Pancreas (tissue), 10 donors: ENCODE results near the gene ASTN2. TPM values are rescaled to one million over a fixed set of nuclear protein-coding genes. Genes with fewer than 3 reads are reported as not detected.

Source experiments
- ATAC-seq, 4 donors: fragments of 200-7000 bp; cut with Tn5 transposase; one replicate each; pipeline versions ENCODE4 v1.8.0 to v1.9.1; 2020; ENCODE audit warnings: mild to moderate bottlenecking in 4 of 4, moderate library complexity in 4 of 4
- DNase-seq, 6 donors: peaks; one replicate each; pipeline ENCODE4 v3.0.0-alpha.2; 2020
- FAIRE-seq: peaks from 2 replicates; lab custom pipeline; 2012; peaks lifted over from hg19 to GRCh38; lab: Jason Lieb, UNC
- H3K27ac ChIP-seq, 4 donors: fragments of 200-600 bp; sonication (generic); 1 replicate in 3 of 4; 2 replicates in 1 of 4; pipeline versions ENCODE4 v1.5.0 to v1.8.0; 2020
- H3K27me3 ChIP-seq, 4 donors: fragments of 200-600 bp; one replicate each; pipeline ENCODE4 v1.8.0; 2021
- H3K36me3 ChIP-seq, 3 donors: fragments of 200-600 bp; sonication (generic) in 1 of 3; one replicate each; pipeline versions ENCODE4 v1.5.0 to v1.8.0; 2020 to 2021
- H3K4me1 ChIP-seq, 3 donors: fragments of 200-600 bp; one replicate each; pipeline ENCODE4 v1.8.0; 2021
- H3K4me3 ChIP-seq, 4 donors: fragments of 200-600 bp; sonication (generic) in 2 of 4; one replicate each; pipeline versions ENCODE4 v1.5.0 to v1.8.0; 2020 to 2021
- H3K9me3 ChIP-seq, 4 donors: fragments of 200-600 bp; one replicate each; pipeline ENCODE4 v1.8.0; 2021
- CTCF ChIP-seq, 4 donors: fragments of 200-600 bp; sonication (generic) in 3 of 4; IDR thresholded peaks; one replicate each; pipeline versions ENCODE4 v1.5.0 to v1.8.0; 2021; ENCODE audit warnings: antibody characterized with exemption in 4 of 4
- WGBS, 2 donors: extraction: QIAGEN DNeasy Blood & Tissue Kit; methylation state at CpG; one replicate each; pipeline ENCODE4 v1.1.7; 2013; 5-methylcytosine and 5-hydroxymethylcytosine counted together
- intact Hi-C, 3 donors: fragments of 100-400 bp; cut with DNase I; formaldehyde crosslinking; loops; one replicate each; pipeline versions ENCODE4 v1.11.1 to v1.14.2; 2022
- polyA plus RNA-seq, 2 donors: library from polyadenylated mRNA; stranded (reverse); fragments of 200-250 nt; gene quantifications; one replicate each; pipeline ENCODE4 v1.2.3, GENCODE V29; 2013
- total RNA-seq, 6 donors: library from RNA; stranded (reverse); fragmentation: NEBNext Ultra II Directional in 4 of 6; extraction: Animal tissue kit (Norgen Biotek cat#: 25700) in 4 of 6; gene quantifications; one replicate each; pipeline versions ENCODE4 v1.2.1 to v1.2.4, GENCODE V29; 2021 to 2023
- donor health status: healthy with polysubstance abuse.
- donor health status: DM: no; HTN: no; CAD: no; lungs with moderate emphysema.
- donor health status: DM: no; HTN: no; CAD: no.
- donor health status: control.
- donor health status: control.
- donor health status: Bipolar disorder and iron deficiency.
- donor health status: DM: yes; HTN: yes; CAD: no.
- donor health status: DM: no; HTN: no; CAD: no.
- donor health status: DM: no; HTN: no; CAD: no.
- donor health status: DM: yes; HTN: yes; CAD: no.

ASTN2 gene
- total and polyA plus RNA-seq, 8 donors, result 1.3 to 11.9 (median 6.7) TPM

DNA sequence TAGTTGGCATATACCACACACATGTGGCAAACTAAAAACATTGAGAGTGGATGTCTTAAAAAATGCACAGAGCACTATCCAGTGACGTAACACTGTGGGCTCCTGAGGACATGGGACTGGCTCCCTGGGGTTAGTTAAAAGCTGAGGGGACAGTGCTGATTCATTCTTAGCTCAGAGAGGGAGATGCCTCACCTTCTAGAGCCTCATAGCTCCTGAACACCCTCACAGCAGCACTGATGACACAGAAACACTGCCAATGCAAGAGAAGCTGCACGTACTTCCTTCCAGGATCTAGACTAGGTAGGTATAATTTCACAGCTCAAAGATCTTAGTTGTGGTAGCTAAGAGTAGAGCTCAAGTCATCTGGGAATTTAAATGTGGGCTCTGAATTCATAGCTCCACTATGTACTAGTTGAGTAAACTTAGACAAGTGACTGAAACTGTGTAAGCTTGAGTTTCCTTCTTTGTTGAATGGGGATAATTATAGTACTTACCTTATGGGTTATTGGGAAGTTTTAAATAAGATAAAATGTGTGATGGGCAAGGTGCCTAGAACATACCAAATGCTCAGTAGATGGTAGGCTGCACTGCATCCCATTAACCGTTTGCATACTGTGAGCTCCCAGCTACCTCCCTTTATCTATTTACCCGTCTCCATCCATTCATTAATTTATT lies 279.9 kb downstream of the ASTN2 start:
- WGBS, 2 donors, result 86 to 91% methylated on average over 4 of the region's 4 CpGs

DNA sequence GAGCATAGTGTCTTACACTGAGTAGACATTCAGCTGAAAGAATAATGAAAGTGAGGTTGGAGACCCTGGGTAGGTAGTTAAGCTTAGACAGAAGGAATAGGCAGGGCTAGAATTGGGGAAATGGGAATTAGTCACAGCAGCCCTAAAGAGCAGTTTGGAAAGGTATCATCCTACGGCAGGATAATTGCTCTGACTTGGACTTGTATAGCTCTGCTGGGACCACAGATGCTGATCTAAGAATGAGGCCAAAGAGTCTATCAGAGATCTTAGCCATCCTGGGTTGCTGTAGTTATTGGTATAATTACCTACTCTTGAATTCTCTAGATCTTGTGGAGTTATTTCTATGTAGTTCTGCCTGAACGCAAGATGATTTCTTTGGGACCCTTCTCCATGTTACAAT lies 288.0 kb downstream of the ASTN2 start:
- no peaks in the 10 kb centered on the region for H3K4me1 ChIP-seq
- no peak overlapping the region for H3K27ac ChIP-seq
- H3K27me3 ChIP-seq, result no peaks in the 10 kb centered on the region
- intact Hi-C loops, result no loop called here
- no peak overlapping the region for H3K4me3 ChIP-seq
- DNase-seq, result no peak
- WGBS, 2 donors, result 84 to 94% methylated on average over 2 of the region's 2 CpGs
- H3K36me3 ChIP-seq, result no peaks in the 10 kb centered on the region
- no peak for TF ChIP-seq CTCF (IDR thresholded peaks at IDR 0.05)
- FAIRE-seq, result no peak
- ATAC-seq, result no peak
- no peaks in the 10 kb centered on the region for H3K9me3 ChIP-seq

More for the DNA sequence above, 279.9 kb downstream of the ASTN2 start:
- Histone ChIP-seq H3K27me3 (no peaks in the 10 kb centered on the region), H3K9me3 (no peaks in the 10 kb centered on the region), H3K27ac (no peak overlapping the region), H3K4me1 (no peaks in the 10 kb centered on the region), H3K4me3 (no peak overlapping the region), H3K36me3 (no peaks in the 10 kb centered on the region)
- ATAC-seq (no peak), FAIRE-seq (no peak), DNase-seq (no peak)
- intact Hi-C loops, result no loop called here
- TF ChIP-seq CTCF (IDR thresholded peaks at IDR 0.05), result no peak

DNA sequence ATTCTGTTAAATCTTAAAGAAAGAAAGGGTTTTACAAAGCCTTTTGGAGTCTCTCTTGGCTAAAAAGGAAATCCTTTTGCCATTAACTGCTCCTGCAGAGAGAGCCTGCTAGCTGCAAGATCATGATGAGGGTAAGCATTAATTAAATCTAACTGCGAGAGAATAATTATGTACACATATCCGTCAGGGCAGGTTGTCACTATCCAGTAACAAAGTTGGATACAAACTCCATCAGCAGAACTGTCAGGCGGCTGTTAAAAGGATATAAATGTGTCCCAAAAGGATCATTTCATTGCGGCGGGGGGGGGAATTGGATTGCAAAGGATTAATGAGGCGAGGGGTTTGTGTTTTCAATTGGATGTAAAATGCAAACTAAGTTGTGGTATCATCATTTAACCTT lies 289.3 kb downstream of the ASTN2 start:
- Histone ChIP-seq H3K27ac (no peak overlapping the region), H3K27me3 (no peaks in the 10 kb centered on the region), H3K36me3 (no peaks in the 10 kb centered on the region), H3K4me1 (no peaks in the 10 kb centered on the region), H3K4me3 (no peak overlapping the region), H3K9me3 (no peaks in the 10 kb centered on the region)
- TF ChIP-seq CTCF (IDR thresholded peaks at IDR 0.05), result no peak
- DNase-seq (no peak), FAIRE-seq (no peak), ATAC-seq (no peak)
- WGBS, 2 donors, result 55 to 67% methylated on average over 6 of the region's 6 CpGs
- intact Hi-C loops, result no loop called here

DNA sequence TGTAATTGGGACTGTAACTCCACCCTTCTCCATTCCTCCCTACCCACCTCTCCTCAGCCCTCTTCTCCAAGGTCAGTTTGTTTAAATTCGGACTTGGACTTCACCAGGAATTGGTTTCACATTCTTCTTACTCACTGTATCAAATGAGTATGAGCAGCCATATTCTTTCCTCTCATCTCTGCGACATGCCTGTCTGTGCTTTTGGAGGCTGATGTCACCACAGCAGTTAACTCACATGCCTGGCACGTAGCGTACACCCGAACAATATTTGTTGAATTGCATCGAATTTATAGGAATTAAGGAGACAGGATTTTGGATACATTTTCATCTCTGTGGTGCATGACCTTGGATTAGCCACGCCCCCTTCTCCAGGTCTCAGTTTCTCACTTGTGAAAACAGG lies 291.1 kb downstream of the ASTN2 start:
- intact Hi-C loops, result no loop called here
- no peak overlapping the region for H3K4me3 ChIP-seq
- H3K27me3 ChIP-seq, result no peaks in the 10 kb centered on the region
- no peaks in the 10 kb centered on the region for H3K36me3 ChIP-seq
- WGBS, 2 donors, result 74 to 81% methylated on average over 7 of the region's 7 CpGs
- H3K4me1 ChIP-seq, result no peaks in the 10 kb centered on the region
- ATAC-seq, result no peak
- H3K9me3 ChIP-seq, result no peaks in the 10 kb centered on the region
- no peak for TF ChIP-seq CTCF (IDR thresholded peaks at IDR 0.05)
- no peak for FAIRE-seq
- DNase-seq, result no peak
- H3K27ac ChIP-seq, result no peak overlapping the region

DNA sequence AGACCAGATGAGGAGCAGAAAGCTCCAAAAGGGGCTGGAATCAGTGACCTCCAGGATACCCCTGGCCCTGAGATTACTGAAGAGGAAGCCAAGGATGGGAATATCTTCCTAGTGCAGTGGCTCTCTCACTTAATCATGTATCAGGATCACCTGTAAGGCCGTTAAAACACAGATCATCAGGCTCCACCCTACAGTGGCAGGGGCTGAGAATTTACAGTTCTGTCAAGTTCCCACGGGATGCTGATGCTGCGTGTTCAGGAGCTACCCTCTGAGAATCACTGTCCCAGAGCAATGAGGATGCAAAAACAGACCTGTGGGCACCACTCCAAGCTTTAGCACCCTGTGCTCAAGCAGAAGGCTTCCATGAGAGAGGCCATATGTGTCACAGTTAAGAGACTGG lies 291.9 kb downstream of the ASTN2 start:
- H3K4me1 ChIP-seq, result no peaks in the 10 kb centered on the region
- no peak for ATAC-seq
- no peak for TF ChIP-seq CTCF (IDR thresholded peaks at IDR 0.05)
- H3K9me3 ChIP-seq, result no peaks in the 10 kb centered on the region
- intact Hi-C loops, result no loop called here
- no peak for FAIRE-seq
- no peak for DNase-seq
- no peaks in the 10 kb centered on the region for H3K36me3 ChIP-seq
- H3K27me3 ChIP-seq, result no peaks in the 10 kb centered on the region
- no peak overlapping the region for H3K4me3 ChIP-seq
- WGBS, 2 donors, result 76 to 77% methylated on average over 3 of the region's 3 CpGs
- no peak overlapping the region for H3K27ac ChIP-seq
